GM21367 (cell line): Measurements from ENCODE around the gene EDA2R.

Experiments
- ATAC-seq: cut with Tn5 transposase; IDR thresholded peaks from one replicate; pipeline ENCODE4 v1.9.1; 2021; ENCODE audit not compliant: unreplicated experiment

Gene EDA2R

GRCh38 chrX:66547847-66548369 is 91.0 kb downstream of the EDA2R start:
- ATAC-seq = no peak
